Measurements from ENCODE around the gene CNKSR2.
"Not testable (repeated sequence)": the region's sequence is repeated elsewhere in the genome, so short reads cannot be mapped to it uniquely, and the experiment has no call there.

CNKSR2 gene

GRCh38 chrX:21481761-21482160 lies 107.5 kb downstream of the CNKSR2 start:
- no peak for TF ChIP-seq CTCF (conservative IDR thresholded peaks at IDR 0.05; ENCODE audit: low read depth, low read length)
- no peaks in the 10 kb centered on the region for H3K27me3 ChIP-seq (ENCODE audit: insufficient read depth, low read depth)
- H3K4me2 ChIP-seq = no peak overlapping the region
- H2AFZ ChIP-seq (ENCODE audit: low read depth) = no peak overlapping the region
- no peaks in the 10 kb centered on the region for H3K36me3 ChIP-seq (ENCODE audit: insufficient read depth)
- H3K4me3 ChIP-seq (IDR thresholded peaks at IDR 0.05; ENCODE audit: insufficient read depth, low read depth, low read length) = no peak overlapping the region
- no peak overlapping the region for H3K9ac ChIP-seq
- H3K27ac ChIP-seq = no peak overlapping the region
- no peaks in the 10 kb centered on the region for H4K20me1 ChIP-seq (ENCODE audit: insufficient read depth)
- H3K4me1 ChIP-seq (ENCODE audit: low read depth, poor library complexity, severe bottlenecking) = no peaks in the 10 kb centered on the region
- no peaks in the 10 kb centered on the region for H3K79me2 ChIP-seq (ENCODE audit: insufficient read depth, low read depth)

GRCh38 chrX:21484051-21484450 lies 109.8 kb downstream of the CNKSR2 start:
- not testable (repeated sequence) for H3K27me3 ChIP-seq (ENCODE audit: insufficient read depth, low read depth); H4K20me1 ChIP-seq (ENCODE audit: insufficient read depth); H3K4me3 ChIP-seq (IDR thresholded peaks at IDR 0.05; ENCODE audit: insufficient read depth, low read depth, low read length); H3K79me2 ChIP-seq (ENCODE audit: insufficient read depth, low read depth); H2AFZ ChIP-seq (ENCODE audit: low read depth); H3K9ac ChIP-seq; H3K27ac ChIP-seq; H3K4me1 ChIP-seq (ENCODE audit: low read depth, poor library complexity, severe bottlenecking); H3K4me2 ChIP-seq; H3K36me3 ChIP-seq (ENCODE audit: insufficient read depth)

GRCh38 chrX:21487832-21488231 lies 113.6 kb downstream of the CNKSR2 start:
- Histone ChIP-seq H3K36me3 (ENCODE audit: insufficient read depth) (no peaks in the 10 kb centered on the region), H3K4me2 (no peak overlapping the region), H3K9ac (no peak overlapping the region), H2AFZ (ENCODE audit: low read depth) (no peak overlapping the region), H3K27ac (no peak overlapping the region), H3K27me3 (ENCODE audit: insufficient read depth, low read depth) (no peaks in the 10 kb centered on the region), H3K79me2 (ENCODE audit: insufficient read depth, low read depth) (no peaks in the 10 kb centered on the region), H3K4me1 (ENCODE audit: low read depth, poor library complexity, severe bottlenecking) (no peaks in the 10 kb centered on the region), H3K4me3 (IDR thresholded peaks at IDR 0.05; ENCODE audit: insufficient read depth, low read depth, low read length) (no peak overlapping the region), H4K20me1 (ENCODE audit: insufficient read depth) (no peaks in the 10 kb centered on the region)
- TF ChIP-seq CTCF (conservative IDR thresholded peaks at IDR 0.05; ENCODE audit: low read depth, low read length) = no peak

- H3K36me3 ChIP-seq (ENCODE audit: insufficient read depth) = no peaks in the 10 kb centered on the region
- no peak overlapping the region for H3K4me3 ChIP-seq (IDR thresholded peaks at IDR 0.05; ENCODE audit: insufficient read depth, low read depth, low read length)
- no peak overlapping the region for H3K27ac ChIP-seq
- TF ChIP-seq CTCF (conservative IDR thresholded peaks at IDR 0.05; ENCODE audit: low read depth, low read length) = no peak
- H4K20me1 ChIP-seq (ENCODE audit: insufficient read depth) = no peaks in the 10 kb centered on the region
- H3K79me2 ChIP-seq (ENCODE audit: insufficient read depth, low read depth) = no peaks in the 10 kb centered on the region
- no peaks in the 10 kb centered on the region for H3K4me1 ChIP-seq (ENCODE audit: low read depth, poor library complexity, severe bottlenecking)
- H3K4me2 ChIP-seq = no peak overlapping the region
- no peak overlapping the region for H3K9ac ChIP-seq
- H3K27me3 ChIP-seq (ENCODE audit: insufficient read depth, low read depth) = no peaks in the 10 kb centered on the region
- no peak overlapping the region for H2AFZ ChIP-seq (ENCODE audit: low read depth)
Observed at GRCh38 chrX:21490341-21490740, 116.1 kb downstream of the CNKSR2 start.

GRCh38 chrX:21493226-21493830 lies 119.1 kb downstream of the CNKSR2 start:
- Histone ChIP-seq H3K4me2 (no peak overlapping the region), H4K20me1 (ENCODE audit: insufficient read depth) (no peaks in the 10 kb centered on the region), H3K9ac (no peak overlapping the region), H3K4me3 (IDR thresholded peaks at IDR 0.05; ENCODE audit: insufficient read depth, low read depth, low read length) (no peak overlapping the region), H3K27ac (no peak overlapping the region), H3K79me2 (ENCODE audit: insufficient read depth, low read depth) (no peaks in the 10 kb centered on the region), H3K4me1 (ENCODE audit: low read depth, poor library complexity, severe bottlenecking) (no peaks in the 10 kb centered on the region), H3K27me3 (ENCODE audit: insufficient read depth, low read depth) (no peaks in the 10 kb centered on the region), H3K36me3 (ENCODE audit: insufficient read depth) (no peaks in the 10 kb centered on the region), H2AFZ (ENCODE audit: low read depth) (no peak overlapping the region)
- no peak for TF ChIP-seq CTCF (conservative IDR thresholded peaks at IDR 0.05; ENCODE audit: low read depth, low read length)

Measured in KMS-11 (cell line).